HCT116 (cell line): ENCODE data around the gene PRKAA1.

Source experiments
- CEBPB ChIP-seq: IDR thresholded peaks from 2 replicates; pipeline ENCODE4 v1.6.1; 2012; ENCODE audit warnings: low read depth
- ELF1 ChIP-seq: IDR thresholded peaks from 2 replicates; pipeline ENCODE4 v1.6.1; 2012; ENCODE audit warnings: low read depth, borderline replicate concordance
- EZH2 ChIP-seq: fragments of 200-600 bp; sonication (generic); IDR thresholded peaks from 2 replicates; pipeline ENCODE4 v1.6.1; 2017; ENCODE audit warnings: antibody characterized with exemption, mixed run types
- JUND ChIP-seq: IDR thresholded peaks from 2 replicates; pipeline ENCODE4 v1.6.1; 2012
- POLR2A ChIP-seq: IDR thresholded peaks from 2 replicates; pipeline ENCODE4 v1.7.0; 2011; ENCODE audit warnings: borderline replicate concordance; ENCODE audit not compliant: insufficient read depth, insufficient read length; ENCODE audit errors: extremely low read depth
- POLR2AphosphoS5 ChIP-seq: IDR thresholded peaks from 2 replicates; pipeline ENCODE4 v1.6.1; 2011; ENCODE audit warnings: mild to moderate bottlenecking, low read depth, low read length, moderate library complexity
- YY1 ChIP-seq: IDR thresholded peaks from 2 replicates; pipeline ENCODE4 v1.6.1; 2011; ENCODE audit warnings: low read length, low read depth, moderate library complexity, mild to moderate bottlenecking; ENCODE audit not compliant: insufficient replicate concordance; ENCODE audit errors: extremely low read depth
- TF ChIP-seq, protein P1 (sequence below), 3 experiments: fragments of 200-600 bp in 1 of 3; sonication (generic) in 1 of 3; IDR thresholded peaks in 2 of 3; conservative IDR thresholded peaks in 1 of 3; 2 replicates each; pipeline ENCODE4 v1.5.1; 2012 to 2017; ENCODE audit warnings: low read depth in 2 of 3, low read length in 2 of 3, antibody characterized with exemption in 1 of 3, borderline replicate concordance in 1 of 3, control low read depth in 1 of 3, mild to moderate bottlenecking in 1 of 3, mixed read lengths in 1 of 3, mixed run types in 1 of 3, moderate library complexity in 1 of 3; ENCODE audit not compliant: insufficient read depth in 1 of 3
- TF ChIP-seq, protein P2 (sequence below): IDR thresholded peaks from 2 replicates; pipeline ENCODE4 v1.6.1; 2012; ENCODE audit warnings: low read depth
- TF ChIP-seq, protein P3 (sequence below): IDR thresholded peaks from 2 replicates; pipeline ENCODE4 v1.6.1; 2012

DNA sequence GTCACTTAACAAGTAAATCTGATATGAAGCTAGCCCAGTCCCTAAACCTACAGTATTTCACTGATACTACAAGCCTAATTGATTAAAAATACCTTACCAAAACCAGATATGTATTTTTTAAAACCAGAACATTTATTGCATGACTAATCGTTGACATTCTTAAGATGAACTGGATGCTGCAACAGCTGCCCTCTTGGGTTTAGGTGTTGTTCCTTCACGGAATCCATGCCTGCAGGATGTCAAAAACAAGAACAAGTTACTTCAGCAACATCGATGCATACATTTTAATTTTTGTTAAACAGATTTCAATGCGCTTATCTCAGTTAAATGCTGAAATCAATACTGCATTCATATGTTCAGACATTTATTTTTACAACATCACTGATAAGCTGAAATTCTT, 34.2 kb upstream of the PRKAA1 start:
- TF ChIP-seq, protein P1, sequence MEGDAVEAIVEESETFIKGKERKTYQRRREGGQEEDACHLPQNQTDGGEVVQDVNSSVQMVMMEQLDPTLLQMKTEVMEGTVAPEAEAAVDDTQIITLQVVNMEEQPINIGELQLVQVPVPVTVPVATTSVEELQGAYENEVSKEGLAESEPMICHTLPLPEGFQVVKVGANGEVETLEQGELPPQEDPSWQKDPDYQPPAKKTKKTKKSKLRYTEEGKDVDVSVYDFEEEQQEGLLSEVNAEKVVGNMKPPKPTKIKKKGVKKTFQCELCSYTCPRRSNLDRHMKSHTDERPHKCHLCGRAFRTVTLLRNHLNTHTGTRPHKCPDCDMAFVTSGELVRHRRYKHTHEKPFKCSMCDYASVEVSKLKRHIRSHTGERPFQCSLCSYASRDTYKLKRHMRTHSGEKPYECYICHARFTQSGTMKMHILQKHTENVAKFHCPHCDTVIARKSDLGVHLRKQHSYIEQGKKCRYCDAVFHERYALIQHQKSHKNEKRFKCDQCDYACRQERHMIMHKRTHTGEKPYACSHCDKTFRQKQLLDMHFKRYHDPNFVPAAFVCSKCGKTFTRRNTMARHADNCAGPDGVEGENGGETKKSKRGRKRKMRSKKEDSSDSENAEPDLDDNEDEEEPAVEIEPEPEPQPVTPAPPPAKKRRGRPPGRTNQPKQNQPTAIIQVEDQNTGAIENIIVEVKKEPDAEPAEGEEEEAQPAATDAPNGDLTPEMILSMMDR (IDR thresholded peaks at IDR 0.05 in 2 of 3, conservative IDR thresholded peaks at IDR 0.05 in 1 of 3; ENCODE audit: borderline replicate concordance in 1 of 3, insufficient read depth in 1 of 3, low read depth in 2 of 3, low read length in 2 of 3) = no peak
- TF ChIP-seq, protein P2, sequence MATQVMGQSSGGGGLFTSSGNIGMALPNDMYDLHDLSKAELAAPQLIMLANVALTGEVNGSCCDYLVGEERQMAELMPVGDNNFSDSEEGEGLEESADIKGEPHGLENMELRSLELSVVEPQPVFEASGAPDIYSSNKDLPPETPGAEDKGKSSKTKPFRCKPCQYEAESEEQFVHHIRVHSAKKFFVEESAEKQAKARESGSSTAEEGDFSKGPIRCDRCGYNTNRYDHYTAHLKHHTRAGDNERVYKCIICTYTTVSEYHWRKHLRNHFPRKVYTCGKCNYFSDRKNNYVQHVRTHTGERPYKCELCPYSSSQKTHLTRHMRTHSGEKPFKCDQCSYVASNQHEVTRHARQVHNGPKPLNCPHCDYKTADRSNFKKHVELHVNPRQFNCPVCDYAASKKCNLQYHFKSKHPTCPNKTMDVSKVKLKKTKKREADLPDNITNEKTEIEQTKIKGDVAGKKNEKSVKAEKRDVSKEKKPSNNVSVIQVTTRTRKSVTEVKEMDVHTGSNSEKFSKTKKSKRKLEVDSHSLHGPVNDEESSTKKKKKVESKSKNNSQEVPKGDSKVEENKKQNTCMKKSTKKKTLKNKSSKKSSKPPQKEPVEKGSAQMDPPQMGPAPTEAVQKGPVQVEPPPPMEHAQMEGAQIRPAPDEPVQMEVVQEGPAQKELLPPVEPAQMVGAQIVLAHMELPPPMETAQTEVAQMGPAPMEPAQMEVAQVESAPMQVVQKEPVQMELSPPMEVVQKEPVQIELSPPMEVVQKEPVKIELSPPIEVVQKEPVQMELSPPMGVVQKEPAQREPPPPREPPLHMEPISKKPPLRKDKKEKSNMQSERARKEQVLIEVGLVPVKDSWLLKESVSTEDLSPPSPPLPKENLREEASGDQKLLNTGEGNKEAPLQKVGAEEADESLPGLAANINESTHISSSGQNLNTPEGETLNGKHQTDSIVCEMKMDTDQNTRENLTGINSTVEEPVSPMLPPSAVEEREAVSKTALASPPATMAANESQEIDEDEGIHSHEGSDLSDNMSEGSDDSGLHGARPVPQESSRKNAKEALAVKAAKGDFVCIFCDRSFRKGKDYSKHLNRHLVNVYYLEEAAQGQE = no peak
- TF ChIP-seq CEBPB (no peak), YY1 (no peak), JUND (no peak), POLR2AphosphoS5 (no peak), ELF1 (no peak), POLR2A (no peak), EZH2 (no peak)
- TF ChIP-seq, protein P3, sequence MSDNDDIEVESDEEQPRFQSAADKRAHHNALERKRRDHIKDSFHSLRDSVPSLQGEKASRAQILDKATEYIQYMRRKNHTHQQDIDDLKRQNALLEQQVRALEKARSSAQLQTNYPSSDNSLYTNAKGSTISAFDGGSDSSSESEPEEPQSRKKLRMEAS = no peak
